GM19468 (cell line): ENCODE results near the gene ATP8A2.

ENCODE experiments used
- ATAC-seq: cut with Tn5 transposase; IDR thresholded peaks from one replicate; pipeline ENCODE4 v1.9.1; 2021; ENCODE audit warnings: mild to moderate bottlenecking, moderate library complexity, moderate number of reproducible peaks; ENCODE audit not compliant: unreplicated experiment; ENCODE audit errors: extremely low read depth

The ATP8A2 gene

DNA sequence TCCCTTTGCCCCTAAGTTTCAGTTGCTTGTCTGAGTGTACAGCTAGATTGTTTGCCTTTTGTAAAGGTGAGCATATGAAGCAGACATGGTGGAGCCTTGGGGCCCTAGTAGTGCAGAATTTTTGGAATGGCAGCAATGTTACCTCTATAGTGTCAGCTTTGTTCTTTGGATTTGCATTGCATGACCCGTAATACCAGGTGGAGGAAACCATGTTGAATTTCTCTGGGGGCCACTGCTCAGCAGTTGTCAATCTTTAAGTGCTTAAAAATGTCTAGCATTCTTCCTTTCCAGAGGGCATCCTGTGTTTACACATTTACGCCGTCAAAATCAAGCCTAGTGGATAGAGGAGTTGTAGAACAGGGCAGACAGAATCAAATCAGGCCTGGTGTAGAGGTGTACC, 303.3 kb downstream of the ATP8A2 start:
- no peak for ATAC-seq

GRCh38 chr13:25677956-25678355, 306.2 kb downstream of the ATP8A2 start:
- no peak for ATAC-seq

GRCh38 chr13:25678398-25678797, 306.6 kb downstream of the ATP8A2 start:
- ATAC-seq = no peak

DNA sequence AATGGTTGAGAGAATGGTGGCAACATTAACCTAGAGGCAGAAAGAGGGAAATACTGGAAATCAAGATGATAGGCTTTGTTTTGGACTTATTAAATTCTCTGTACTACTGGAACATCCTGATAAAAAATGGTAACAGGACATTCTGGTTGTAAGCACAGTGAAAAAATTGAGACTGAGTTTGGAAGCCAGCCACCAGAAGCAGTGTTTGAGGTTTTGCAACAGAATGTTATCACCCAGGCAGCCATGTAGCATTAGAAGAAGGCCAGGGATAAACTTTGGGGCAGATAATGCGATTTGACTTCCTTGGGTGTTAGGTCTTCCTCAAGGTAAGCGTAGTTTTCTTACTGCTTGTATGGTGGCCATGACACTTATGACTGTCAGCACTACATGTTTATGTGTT, 307.4 kb downstream of the ATP8A2 start:
- ATAC-seq = no peak

DNA sequence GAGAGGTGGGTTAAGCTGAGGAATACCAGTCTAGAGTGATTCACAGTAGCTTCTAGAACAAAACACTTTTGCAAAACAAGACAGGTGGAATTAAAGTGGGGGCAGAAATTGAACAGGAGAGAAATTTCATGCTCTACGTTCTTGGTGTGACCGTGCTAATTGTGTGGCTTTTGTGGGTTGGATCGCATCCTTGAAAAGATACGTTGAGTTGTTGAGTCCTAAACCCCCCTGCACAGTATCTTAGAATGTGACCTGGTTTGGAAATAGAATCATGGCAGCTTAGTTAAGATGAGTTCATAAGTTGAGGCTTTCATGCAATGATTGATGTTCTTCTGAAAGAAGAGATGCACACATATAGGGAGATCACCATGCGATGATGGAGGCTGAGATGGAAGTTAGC, 308.2 kb downstream of the ATP8A2 start:
- ATAC-seq = no peak

DNA sequence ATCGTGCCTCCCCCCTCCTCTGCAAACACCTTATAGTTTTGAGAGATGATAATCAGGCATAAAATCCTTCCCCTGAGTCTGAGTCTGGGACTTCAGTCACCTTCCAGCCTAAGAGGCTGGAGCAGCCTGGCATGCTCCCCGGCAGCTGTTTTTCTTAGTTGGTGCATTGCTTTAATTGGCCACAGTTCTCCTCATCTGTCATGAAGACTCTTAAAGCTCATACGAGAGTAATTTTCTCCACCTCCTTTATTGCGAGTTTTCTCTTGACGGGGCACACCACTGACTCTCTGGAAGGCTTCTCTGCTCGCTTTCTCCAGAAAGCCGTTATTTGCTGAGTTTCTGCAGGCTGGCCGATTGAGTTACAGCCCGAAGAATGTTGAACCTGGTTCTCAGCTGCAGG, 310.5 kb downstream of the ATP8A2 start:
- no peak for ATAC-seq

DNA sequence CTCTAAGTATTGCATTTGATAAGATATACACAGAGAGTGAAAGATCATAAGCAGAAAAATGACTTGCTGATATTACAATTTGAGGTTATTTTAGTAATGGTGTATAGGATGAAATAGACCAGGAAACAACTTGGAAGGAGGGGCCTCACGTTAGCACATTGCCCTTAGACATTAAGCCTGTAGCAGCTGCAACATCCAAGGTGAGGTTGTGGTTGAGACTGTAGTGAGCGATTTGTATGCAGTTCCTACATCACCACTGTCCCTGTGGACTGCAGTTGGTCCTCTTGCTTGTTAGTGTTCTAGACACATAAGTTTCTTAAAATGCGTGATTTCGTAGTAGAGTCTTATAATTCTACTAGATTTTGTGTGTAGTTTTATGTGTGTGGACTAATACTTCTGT, 311.3 kb downstream of the ATP8A2 start:
- ATAC-seq = no peak

DNA sequence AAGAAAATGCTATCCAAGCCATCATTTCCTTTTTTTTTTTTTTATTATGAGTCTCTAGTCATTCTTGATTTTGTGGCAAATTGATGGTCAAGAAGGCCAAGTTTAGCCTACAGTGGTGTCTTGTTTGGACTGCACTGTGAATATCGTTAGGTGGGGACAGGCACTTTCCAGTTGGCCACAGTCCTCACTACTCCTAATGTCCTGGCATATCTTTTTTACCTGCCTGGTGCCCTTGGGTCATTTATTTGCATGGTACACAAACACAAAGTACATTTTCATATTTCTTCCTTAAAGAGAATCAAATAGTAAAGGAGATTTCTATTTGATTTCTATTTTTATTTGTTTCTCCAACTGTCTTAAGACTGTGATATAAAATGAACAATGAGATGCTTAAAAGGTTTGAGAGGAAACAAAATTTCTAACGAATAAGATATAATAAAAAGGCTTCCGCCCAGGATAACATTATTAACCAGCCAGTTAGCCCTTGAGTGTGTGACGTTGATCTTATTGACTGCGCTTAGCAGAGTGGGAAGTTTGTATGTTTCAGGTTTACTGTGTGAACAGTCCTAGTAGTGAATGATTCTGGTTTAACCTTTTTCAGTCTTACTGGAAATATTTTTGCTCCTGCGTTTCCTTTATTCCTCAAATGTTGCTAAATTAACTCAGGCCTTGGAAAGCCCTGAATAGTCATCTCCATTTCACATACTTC, 312.0 kb downstream of the ATP8A2 start:
- no peak for ATAC-seq

- ATAC-seq = no peak
These were observed 312.7 kb downstream of the ATP8A2 start for GRCh38 chr13:25684491-25684890.

DNA sequence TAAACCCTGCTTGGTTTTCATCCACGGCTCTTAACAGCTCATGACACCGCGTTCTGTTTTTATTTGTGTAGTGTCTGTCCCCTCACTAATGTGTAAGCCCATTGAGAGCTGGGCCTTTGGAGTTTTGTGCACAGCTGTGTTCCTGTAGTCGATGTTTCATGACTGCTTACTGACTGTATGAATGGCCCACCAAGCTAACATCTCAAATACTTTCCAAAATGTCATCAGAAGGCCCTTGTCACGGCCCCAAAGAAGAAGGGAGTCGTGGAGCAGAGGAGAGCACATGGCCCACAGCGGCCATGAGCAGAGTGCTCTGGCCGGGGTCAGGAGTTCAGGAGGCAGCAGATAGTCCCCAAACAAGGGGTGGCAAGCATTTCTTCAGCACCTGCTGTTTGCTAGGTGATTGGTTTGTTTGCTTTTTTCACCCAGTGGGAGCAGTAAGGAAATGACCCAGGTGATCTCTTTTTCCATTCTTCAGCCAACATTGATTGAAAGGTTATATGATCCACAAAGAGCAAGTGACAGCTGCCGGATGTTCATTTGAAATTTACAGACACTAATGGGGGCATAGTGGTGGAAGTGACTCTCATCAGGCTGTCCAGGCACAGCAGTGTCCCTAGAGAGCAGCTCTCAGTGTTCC, 315.2 kb downstream of the ATP8A2 start:
- ATAC-seq = no peak

DNA sequence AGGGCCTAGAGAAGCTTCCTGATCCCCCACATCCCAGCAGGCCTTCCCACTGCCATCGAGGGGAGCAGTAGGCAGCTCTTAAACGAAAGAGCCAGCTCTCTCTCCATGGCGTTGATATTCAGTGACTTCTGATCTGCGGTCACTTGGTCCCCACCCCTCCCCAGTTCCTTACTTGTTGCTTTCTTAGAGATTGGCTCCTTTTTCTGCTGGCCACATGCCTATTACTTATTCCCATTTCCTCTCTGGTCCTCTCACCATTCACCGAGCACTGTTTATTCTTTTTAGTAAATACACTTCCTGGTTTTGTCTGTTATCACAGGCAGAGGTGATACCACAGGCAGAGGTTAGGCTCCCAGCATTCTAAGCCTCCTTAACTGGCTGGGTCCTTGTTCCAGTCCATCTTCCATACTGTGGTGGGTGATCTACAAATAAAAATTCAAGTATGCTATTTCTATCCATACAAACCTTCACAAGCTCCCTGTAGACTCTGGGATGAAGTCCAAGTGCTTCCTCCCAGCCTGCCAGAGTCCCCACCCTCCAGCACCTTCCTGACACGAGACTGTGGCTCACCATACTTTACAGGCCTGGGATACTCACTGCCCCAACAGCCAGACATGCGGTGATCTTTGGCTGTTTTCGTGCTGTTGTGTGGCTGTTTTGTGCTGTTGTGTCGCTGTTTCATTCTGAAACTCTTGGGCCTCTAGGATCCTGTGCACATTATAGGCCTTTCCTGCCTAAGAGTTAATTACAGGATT, 315.9 kb downstream of the ATP8A2 start:
- ATAC-seq = no peak

GRCh38 chr13:25688536-25688935, 316.8 kb downstream of the ATP8A2 start:
- ATAC-seq = no peak

DNA sequence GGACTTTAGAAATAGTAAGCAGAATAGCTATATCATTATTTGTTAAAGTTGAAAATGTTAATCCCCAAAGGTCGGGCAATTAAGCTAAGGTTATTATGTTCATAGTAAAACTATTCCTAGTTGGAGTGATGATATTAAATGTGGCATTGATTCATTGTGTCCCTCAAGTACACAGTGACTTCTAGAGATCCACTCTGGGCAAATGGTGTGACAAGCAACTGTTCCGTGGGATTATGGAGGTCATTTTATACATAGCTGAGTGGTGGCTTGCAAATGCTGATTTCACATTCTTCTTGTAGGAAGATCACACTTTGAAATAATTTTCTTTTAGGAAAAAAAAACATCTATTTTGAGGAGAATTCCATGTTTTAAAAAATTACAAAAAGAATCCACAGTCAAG, 317.8 kb downstream of the ATP8A2 start:
- no peak for ATAC-seq

DNA sequence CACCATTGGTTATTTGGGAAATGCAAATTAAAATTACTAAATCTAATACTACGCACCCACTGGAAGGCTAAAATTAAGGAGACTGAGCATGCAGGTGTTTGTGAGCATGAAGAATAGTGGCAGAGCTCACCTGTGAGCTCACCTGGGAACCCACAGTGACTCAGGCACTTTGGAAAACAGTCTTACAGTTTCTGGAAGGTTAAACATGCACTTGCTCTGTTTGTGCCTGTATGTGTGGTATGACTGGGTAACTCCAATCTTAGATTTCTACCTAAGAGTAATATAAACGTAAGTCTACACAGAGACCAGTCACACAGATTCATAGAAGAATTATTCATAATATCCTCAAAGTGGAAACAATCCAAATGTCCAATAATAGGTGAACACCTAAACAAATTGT, 318.8 kb downstream of the ATP8A2 start:
- ATAC-seq = no peak

DNA sequence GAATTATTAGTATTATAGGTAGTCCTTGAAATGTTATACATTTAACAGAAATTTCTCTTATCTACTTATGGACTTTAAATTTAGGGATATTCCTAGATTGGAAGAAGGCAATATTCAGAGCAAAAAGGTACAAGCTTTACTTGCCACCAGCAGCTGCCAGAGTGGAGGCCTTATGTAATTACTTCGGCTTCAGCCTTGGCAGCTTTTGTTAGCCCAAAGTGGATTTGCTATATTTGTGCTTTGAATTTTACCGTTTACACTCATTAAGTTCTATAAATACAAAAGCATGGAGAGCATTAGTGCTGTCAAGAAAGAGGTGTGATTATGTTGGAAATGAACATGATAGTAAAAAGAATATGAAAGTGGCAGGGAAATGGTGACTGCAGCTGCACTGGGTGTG, 319.9 kb downstream of the ATP8A2 start:
- ATAC-seq = no peak

GRCh38 chr13:25692099-25692498, 320.3 kb downstream of the ATP8A2 start:
- ATAC-seq = no peak

DNA sequence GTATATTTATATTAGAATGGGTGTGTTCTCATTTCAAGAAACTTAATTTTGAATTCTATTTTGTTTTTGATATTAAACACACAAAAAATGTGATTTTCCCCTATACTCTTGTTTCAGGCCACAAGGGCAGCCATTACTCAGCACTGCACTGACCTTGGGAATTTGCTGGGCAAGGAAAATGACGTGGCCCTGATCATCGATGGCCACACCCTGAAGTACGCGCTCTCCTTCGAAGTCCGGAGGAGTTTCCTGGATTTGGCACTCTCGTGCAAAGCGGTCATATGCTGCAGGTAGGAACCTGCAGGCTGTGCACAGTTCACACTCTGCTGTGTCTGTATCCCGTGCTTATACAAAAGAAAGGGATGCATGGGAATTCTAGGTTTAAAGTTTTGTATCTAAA, 327.3 kb downstream of the ATP8A2 start:
- ATAC-seq = no peak

DNA sequence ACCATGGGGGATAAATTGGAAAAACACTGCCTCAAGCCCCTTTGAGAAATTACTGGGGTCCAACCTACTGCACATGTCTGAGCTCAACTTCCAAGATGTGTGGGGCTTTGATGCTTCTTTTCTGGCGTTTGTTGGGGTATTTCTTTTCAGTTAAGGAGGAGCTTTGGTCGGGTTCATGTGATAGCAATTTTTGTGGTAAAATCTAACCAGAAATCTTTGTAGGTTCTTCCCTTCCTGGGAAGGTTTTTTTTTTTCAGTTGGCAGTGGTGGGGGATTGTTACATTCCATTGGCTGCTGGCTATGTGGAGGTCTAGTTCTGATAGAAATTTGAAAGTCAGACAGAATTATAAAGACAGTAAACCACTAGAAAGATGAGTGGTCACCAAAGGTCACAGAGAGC, 327.8 kb downstream of the ATP8A2 start:
- no peak for ATAC-seq

DNA sequence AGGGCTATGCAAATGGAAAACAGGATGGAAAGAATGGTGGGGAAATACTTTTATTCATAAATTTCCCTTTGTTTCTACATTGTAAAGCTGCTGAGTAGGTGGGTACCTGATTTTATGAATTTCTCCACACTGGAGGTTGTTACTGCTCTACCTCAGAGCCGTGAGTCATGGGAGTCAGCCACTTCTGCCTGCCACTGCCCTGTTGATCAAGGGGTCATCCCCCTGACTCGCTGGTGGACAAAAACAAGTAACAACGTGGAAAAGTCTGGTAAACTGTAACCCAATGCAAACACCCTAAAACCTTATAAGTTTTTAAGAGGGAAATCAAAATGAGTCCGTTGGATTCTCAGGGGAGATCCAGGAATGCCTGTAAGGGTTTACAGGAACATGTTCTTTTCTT, 329.5 kb downstream of the ATP8A2 start:
- no peak for ATAC-seq

GRCh38 chr13:25702386-25702785, 330.6 kb downstream of the ATP8A2 start:
- ATAC-seq = no peak

DNA sequence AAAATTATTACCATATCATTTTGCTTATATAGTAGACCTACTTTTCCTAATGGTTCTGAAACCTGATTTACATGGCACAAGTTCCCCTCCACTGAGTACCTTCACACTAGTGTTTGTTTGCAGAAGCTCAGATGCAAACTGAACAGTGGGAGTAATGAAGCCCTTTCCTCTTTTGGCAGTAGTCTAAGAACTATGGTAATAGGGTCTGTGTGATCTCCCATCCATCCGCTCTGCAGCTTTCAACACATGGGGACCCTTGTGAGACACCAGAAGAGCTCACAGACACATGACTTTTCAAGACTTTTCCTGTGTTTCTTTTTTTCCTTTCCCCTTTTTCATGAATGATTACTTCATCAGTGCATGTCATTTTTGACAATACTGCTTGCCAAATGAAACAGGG, 336.0 kb downstream of the ATP8A2 start:
- no peak for ATAC-seq
